Trophoblast cell (in vitro differentiated cells and primary cell): ENCODE measurements around the gene KCNN3.

Source experiments
- DNase-seq, 2 donors: peaks; one replicate each; pipeline ENCODE4 v3.0.0-alpha.2; 2016
- H2AFZ ChIP-seq: 2 replicates; pipeline ENCODE4 v1.6.1; 2013; ENCODE audit warnings: low read length, moderate library complexity, mild to moderate bottlenecking; ENCODE audit not compliant: insufficient read depth, poor library complexity
- H2AK5ac ChIP-seq: 2 replicates; pipeline ENCODE4 v1.6.1; 2013; ENCODE audit warnings: mild to moderate bottlenecking, low read length
- H2BK120ac ChIP-seq: 2 replicates; pipeline ENCODE4 v1.6.1; 2013; ENCODE audit warnings: low read length, mild to moderate bottlenecking, moderate library complexity; ENCODE audit not compliant: insufficient read depth, poor library complexity
- H2BK12ac ChIP-seq: 2 replicates; pipeline ENCODE4 v1.6.1; 2013; ENCODE audit warnings: mild to moderate bottlenecking, low read length, moderate library complexity
- H2BK5ac ChIP-seq: 2 replicates; pipeline ENCODE4 v1.6.1; 2013; ENCODE audit warnings: low read length, low read depth, moderate library complexity, mild to moderate bottlenecking; ENCODE audit not compliant: poor library complexity
- H3K14ac ChIP-seq: 2 replicates; pipeline ENCODE4 v1.6.1; 2013; ENCODE audit warnings: mild to moderate bottlenecking, low read length
- H3K18ac ChIP-seq: 2 replicates; pipeline ENCODE4 v1.6.1; 2013; ENCODE audit warnings: mild to moderate bottlenecking, low read length
- H3K23ac ChIP-seq: 2 replicates; pipeline ENCODE4 v1.6.1; 2013; ENCODE audit warnings: low read length
- H3K27ac ChIP-seq: 2 replicates; pipeline ENCODE4 v1.5.1; 2013; ENCODE audit warnings: low read depth, mild to moderate bottlenecking, inconsistent platforms, low read length, moderate library complexity
- H3K27me3 ChIP-seq: 2 replicates; pipeline ENCODE4 v1.6.1; 2013; ENCODE audit warnings: inconsistent platforms, mild to moderate bottlenecking, low read length, moderate library complexity; ENCODE audit not compliant: insufficient read depth
- H3K36me3 ChIP-seq, 2 experiments: 1 replicate in 1 of 2; 2 replicates in 1 of 2; pipeline ENCODE4 v1.6.1; 2013; ENCODE audit warnings: low read length in 2 of 2, mild to moderate bottlenecking in 2 of 2, moderate library complexity in 1 of 2; ENCODE audit not compliant: insufficient read depth in 2 of 2, control insufficient read depth in 1 of 2
- H3K4ac ChIP-seq: 2 replicates; pipeline ENCODE4 v1.6.1; 2013; ENCODE audit warnings: low read depth, mild to moderate bottlenecking, low read length, moderate library complexity
- H3K4me1 ChIP-seq, 2 experiments: 1 replicate in 1 of 2; 2 replicates in 1 of 2; pipeline ENCODE4 v1.6.1; 2013; ENCODE audit warnings: low read length in 2 of 2, mild to moderate bottlenecking in 2 of 2, moderate library complexity in 1 of 2; ENCODE audit not compliant: insufficient read depth in 2 of 2, control insufficient read depth in 1 of 2
- H3K4me2 ChIP-seq: 2 replicates; pipeline ENCODE4 v1.6.1; 2013; ENCODE audit warnings: inconsistent platforms, mild to moderate bottlenecking, low read length, moderate library complexity
- H3K4me3 ChIP-seq: 2 replicates; pipeline ENCODE4 v1.5.1; 2013; ENCODE audit warnings: mild to moderate bottlenecking, low read depth, low read length, inconsistent platforms
- H3K79me1 ChIP-seq: one replicate; pipeline ENCODE4 v1.6.1; 2013; ENCODE audit warnings: low read length
- H3K79me2 ChIP-seq: 2 replicates; pipeline ENCODE4 v1.6.1; 2013; ENCODE audit warnings: low read length, mild to moderate bottlenecking; ENCODE audit not compliant: control insufficient read depth, insufficient read depth, poor library complexity
- H3K9ac ChIP-seq: 2 replicates; pipeline ENCODE4 v1.6.1; 2013; ENCODE audit warnings: mild to moderate bottlenecking, low read length
- H3K9me3 ChIP-seq: 2 replicates; pipeline ENCODE4 v1.6.1; 2013; ENCODE audit warnings: low read depth, mild to moderate bottlenecking, control low read depth, inconsistent platforms, low read length; ENCODE audit not compliant: insufficient read depth
- H4K12ac ChIP-seq: 2 replicates; pipeline ENCODE4 v1.6.1; 2013; ENCODE audit warnings: low read depth, mild to moderate bottlenecking, low read length, moderate library complexity
- H4K8ac ChIP-seq: 2 replicates; pipeline ENCODE4 v1.6.1; 2013; ENCODE audit warnings: low read depth, mild to moderate bottlenecking, low read length, moderate library complexity
- H4K91ac ChIP-seq: one replicate; pipeline ENCODE4 v1.6.1; 2013; ENCODE audit warnings: low read depth, mild to moderate bottlenecking, low read length, moderate library complexity
- WGBS: extraction: QIAGEN DNeasy Blood & Tissue Kit; methylation state at CpG from one replicate; pipeline ENCODE4 v1.1.7; 2013; ENCODE audit warnings: missing lambda C conversion rate; ENCODE audit not compliant: insufficient read length, insufficient coverage; ENCODE audit errors: extremely low coverage; 5-methylcytosine and 5-hydroxymethylcytosine counted together

Gene KCNN3

GRCh38 chr1:154841384-154841783 is 28.7 kb downstream of the KCNN3 start:
- H3K27me3 ChIP-seq = no peaks in the 10 kb centered on the region
- H3K79me2 ChIP-seq = no peaks in the 10 kb centered on the region
- H3K14ac ChIP-seq = no peak overlapping the region
- H3K27ac ChIP-seq = no peak overlapping the region
- H3K4ac ChIP-seq = no peak overlapping the region
- no peak overlapping the region for H4K8ac ChIP-seq
- peaks cover 2% of the 10 kb centered on the region for H3K9me3 ChIP-seq
- H3K18ac ChIP-seq = no peak overlapping the region
- no peak overlapping the region for H2BK120ac ChIP-seq
- no peak overlapping the region for H4K91ac ChIP-seq
- H4K12ac ChIP-seq = no peak overlapping the region
- no peaks in the 10 kb centered on the region for H3K36me3 ChIP-seq
- H2AFZ ChIP-seq = no peak overlapping the region
- WGBS = no CpG with 5 or more reads among the region's 4 CpGs
- H3K23ac ChIP-seq = no peak overlapping the region
- no peak overlapping the region for H2AK5ac ChIP-seq
- DNase-seq = no peak
- no peak overlapping the region for H3K4me3 ChIP-seq
- H3K4me1 ChIP-seq = peaks cover 5 to 19% of the 10 kb centered on the region in 2 experiments
- H2BK12ac ChIP-seq = no peak overlapping the region
- no peak overlapping the region for H3K9ac ChIP-seq
- H3K4me2 ChIP-seq = no peak overlapping the region
- no peak overlapping the region for H2BK5ac ChIP-seq
- H3K79me1 ChIP-seq = peaks cover 3% of the 10 kb centered on the region

- Histone ChIP-seq H3K27ac (peak overlapping the region; percentile 50), H3K36me3 (no peaks in the 10 kb centered on the region), H3K4me2 (no peak overlapping the region), H3K9ac (no peak overlapping the region), H4K8ac (peak overlapping the region; percentile 54), H3K18ac (no peak overlapping the region), H4K91ac (peak overlapping the region; percentile 39), H4K12ac (no peak overlapping the region), H3K14ac (no peak overlapping the region), H2AFZ (peak overlapping the region; percentile 10), H3K4ac (no peak overlapping the region), H2BK120ac (no peak overlapping the region), H3K79me1 (peaks cover 3% of the 10 kb centered on the region), H3K9me3 (peaks cover 1% of the 10 kb centered on the region), H2BK12ac (no peak overlapping the region), H3K79me2 (no peaks in the 10 kb centered on the region), H3K27me3 (no peaks in the 10 kb centered on the region), H3K23ac (no peak overlapping the region), H3K4me3 (no peak overlapping the region), H2BK5ac (no peak overlapping the region), H2AK5ac (no peak overlapping the region), H3K4me1 (peaks cover 5 to 19% of the 10 kb centered on the region in 2 experiments)
- no CpG with 5 or more reads among the region's 19 CpGs for whole genome bisulfite sequencing
- DNase-seq = no peak
Observed at GRCh38 chr1:154840269-154841176, 29.6 kb downstream of the KCNN3 start.

- Histone ChIP-seq H3K79me2 (no peaks in the 10 kb centered on the region), H2BK5ac (no peak overlapping the region), H2BK120ac (no peak overlapping the region), H3K23ac (no peak overlapping the region), H3K18ac (no peak overlapping the region), H3K14ac (no peak overlapping the region), H3K9ac (no peak overlapping the region), H4K8ac (no peak overlapping the region), H2AFZ (no peak overlapping the region), H3K36me3 (no peaks in the 10 kb centered on the region), H2AK5ac (no peak overlapping the region), H3K27me3 (no peaks in the 10 kb centered on the region), H4K12ac (no peak overlapping the region), H3K27ac (no peak overlapping the region), H3K4me1 (peaks cover 5 to 19% of the 10 kb centered on the region in 2 experiments), H3K4me3 (no peak overlapping the region), H4K91ac (no peak overlapping the region), H3K4me2 (no peak overlapping the region), H3K4ac (no peak overlapping the region), H3K79me1 (peaks cover 3% of the 10 kb centered on the region), H2BK12ac (no peak overlapping the region), H3K9me3 (no peaks in the 10 kb centered on the region)
- WGBS = no CpG with 5 or more reads among the region's 3 CpGs
- DNase-seq = no peak
Observed at GRCh38 chr1:154839691-154840090, 30.4 kb downstream of the KCNN3 start.

- no peak overlapping the region for H2AFZ ChIP-seq
- H3K36me3 ChIP-seq = no peaks in the 10 kb centered on the region
- H3K4me2 ChIP-seq = no peak overlapping the region
- peaks cover 5 to 19% of the 10 kb centered on the region in 2 experiments for H3K4me1 ChIP-seq
- no peak overlapping the region for H3K9ac ChIP-seq
- H3K27ac ChIP-seq = no peak overlapping the region
- H2BK120ac ChIP-seq = no peak overlapping the region
- no peak overlapping the region for H4K12ac ChIP-seq
- DNase-seq = no peak
- H3K4me3 ChIP-seq = no peak overlapping the region
- H2BK5ac ChIP-seq = no peak overlapping the region
- no peaks in the 10 kb centered on the region for H3K79me2 ChIP-seq
- H2AK5ac ChIP-seq = no peak overlapping the region
- H3K27me3 ChIP-seq = no peaks in the 10 kb centered on the region
- H3K18ac ChIP-seq = no peak overlapping the region
- no peak overlapping the region for H2BK12ac ChIP-seq
- no peak overlapping the region for H3K14ac ChIP-seq
- no peak overlapping the region for H3K23ac ChIP-seq
- no peak overlapping the region for H4K8ac ChIP-seq
- no CpG with 5 or more reads among the region's 9 CpGs for WGBS
- H3K4ac ChIP-seq = no peak overlapping the region
- no peak overlapping the region for H4K91ac ChIP-seq
- H3K79me1 ChIP-seq = peaks cover 3% of the 10 kb centered on the region
- no peaks in the 10 kb centered on the region for H3K9me3 ChIP-seq
Observed at GRCh38 chr1:154838988-154839387, 31.1 kb downstream of the KCNN3 start.
